ENCODE results near the gene LY86. TPM values are rescaled to one million over a fixed set of nuclear protein-coding genes. Genes with fewer than 3 reads are reported as not detected.
A peak's percentile ranks its signal among the peaks of the same experiment; 100 is the strongest.

The LY86 gene
- polyA plus RNA-seq, 4 donors = 2.8 to 3.4 (median 3.0) TPM; not detected in 1

DNA sequence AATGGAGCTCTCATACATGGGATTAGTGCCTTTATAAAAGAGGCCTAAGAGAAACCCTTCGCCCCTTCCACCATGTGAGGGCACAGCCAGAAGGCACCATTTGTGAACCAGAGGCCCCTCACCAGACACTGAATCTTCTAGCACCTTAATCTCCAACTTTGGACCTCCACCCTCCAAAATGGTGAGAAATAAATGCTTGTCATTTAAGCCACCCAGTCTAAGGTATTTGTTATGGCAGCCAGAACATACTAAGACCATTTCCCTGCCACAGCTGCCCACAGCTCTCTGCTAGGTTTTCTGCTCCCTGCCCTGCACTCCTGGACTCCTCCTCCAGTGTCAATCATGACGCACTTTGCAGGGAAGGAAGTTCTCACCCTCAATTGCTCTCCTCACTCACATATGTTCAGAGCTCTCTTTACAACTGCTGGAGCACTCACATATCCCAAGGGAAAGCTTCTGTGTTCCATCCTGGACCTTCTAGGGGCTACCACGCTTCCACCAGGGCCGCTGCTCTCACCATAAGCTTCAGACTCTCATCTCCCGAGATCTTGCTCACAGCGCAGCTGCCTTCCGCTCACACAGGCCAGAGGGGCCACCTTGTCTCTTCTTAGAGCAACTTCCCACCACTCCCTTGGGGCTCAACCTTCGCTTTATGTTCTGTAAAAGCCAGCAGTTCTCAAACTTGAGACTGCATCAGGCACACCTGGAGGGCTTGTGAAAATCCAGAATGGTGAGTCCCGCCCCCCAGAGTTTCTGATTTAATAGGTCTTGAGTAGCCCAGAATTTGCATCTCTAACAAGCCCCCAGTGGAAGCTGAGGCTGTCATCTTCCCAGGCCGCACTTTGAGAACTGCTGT, 1.6 kb upstream of the LY86 start:
- FAIRE-seq (no peak), DNase-seq (no peak)
- Histone ChIP-seq H3K4me3 (ENCODE audit: low read depth in 1 of 3, low read length in 3 of 3) (no peak overlapping the region), H3K9me3 (ENCODE audit: control insufficient read depth in 2 of 2, insufficient read depth in 1 of 2, low read depth in 1 of 2, low read length in 1 of 2) (no peaks in the 10 kb centered on the region), H3K36me3 (ENCODE audit: control insufficient read depth in 3 of 3, insufficient read depth in 2 of 3, low read depth in 1 of 3, low read length in 3 of 3) (no peaks in the 10 kb centered on the region), H3K4me1 (ENCODE audit: control insufficient read depth in 3 of 3, insufficient read depth in 2 of 3, low read depth in 1 of 3, low read length in 2 of 3) (no peaks in the 10 kb centered on the region), H3K27ac (ENCODE audit: low read depth in 1 of 3, low read length in 2 of 3) (no peak overlapping the region), H3K27me3 (ENCODE audit: control insufficient read depth in 3 of 3, insufficient read depth in 3 of 3, low read length in 3 of 3) (peaks cover 0 to 4% (median 0%) of the 10 kb centered on the region in 3 donors)
- 82 to 84% (median 83%) methylated on average over 10 of the region's 10 CpGs for WGBS, 3 donors

DNA sequence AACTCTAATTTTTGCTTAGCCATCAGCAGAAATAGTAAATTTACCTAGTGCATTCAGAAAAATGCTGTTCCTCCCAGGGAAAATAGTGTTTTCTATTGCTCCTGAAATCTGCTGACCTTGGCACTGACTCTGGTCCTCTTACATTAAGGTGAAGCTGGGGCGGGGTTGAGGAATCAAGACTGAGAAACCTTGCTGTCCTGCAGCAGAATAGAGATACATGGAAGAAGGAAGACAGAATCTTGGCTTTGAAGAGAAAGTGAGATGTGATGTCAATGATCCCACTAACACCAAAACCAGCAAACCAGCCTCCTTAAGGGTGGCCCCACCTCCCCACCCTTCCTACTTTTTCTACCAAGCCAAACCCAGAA, 840 bp upstream of the LY86 start:
- no peak overlapping the region for H3K27ac ChIP-seq (ENCODE audit: low read depth in 1 of 3, low read length in 2 of 3)
- 67 to 84% (median 79%) methylated on average over 1 of the region's 1 CpG for WGBS, 3 donors

DNA sequence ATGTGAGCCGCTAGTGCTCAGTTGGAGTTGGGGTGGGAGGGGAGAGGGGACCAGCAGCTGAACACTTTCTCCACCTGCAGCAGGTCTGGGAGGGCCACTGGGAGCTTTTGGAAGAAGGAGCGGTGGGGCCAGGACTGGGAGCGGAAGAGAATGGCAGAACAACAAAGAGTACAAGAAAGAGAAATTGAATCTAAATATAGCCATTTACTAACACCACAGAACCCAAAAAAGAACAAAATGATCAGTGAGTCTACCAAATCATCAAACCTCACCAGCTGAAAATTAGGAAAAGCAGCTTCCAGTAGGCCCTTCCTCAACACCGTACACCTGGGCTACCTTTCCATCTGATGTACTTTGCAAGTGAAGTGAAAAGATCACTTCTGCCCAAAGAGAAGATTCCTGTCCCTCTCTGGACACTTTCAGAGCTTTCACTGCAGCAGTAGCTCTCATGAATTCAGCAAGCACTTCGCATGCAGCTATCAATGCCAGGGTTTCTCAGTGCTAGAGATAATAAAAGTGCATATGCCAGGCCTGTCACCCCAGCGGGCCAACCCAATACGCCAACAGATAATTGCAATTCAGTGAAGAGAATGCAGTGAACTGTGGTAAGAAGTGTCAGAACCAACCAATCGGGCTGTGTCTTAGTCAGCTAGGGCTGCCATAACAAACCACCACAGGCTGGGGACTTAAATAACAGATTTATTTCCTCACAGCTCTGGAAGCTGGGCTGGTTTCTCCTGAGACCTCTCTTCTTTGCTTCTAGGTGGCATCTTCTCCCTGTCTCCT, 597 bp downstream of the LY86 start:
- Histone ChIP-seq H3K36me3 (ENCODE audit: control insufficient read depth in 3 of 3, insufficient read depth in 2 of 3, low read depth in 1 of 3, low read length in 3 of 3) (no peaks in the 10 kb centered on the region), H3K4me3 (ENCODE audit: low read depth in 1 of 3, low read length in 3 of 3) (no peak overlapping the region), H3K27me3 (ENCODE audit: control insufficient read depth in 3 of 3, insufficient read depth in 3 of 3, low read length in 3 of 3) (peaks cover 0 to 4% (median 0%) of the 10 kb centered on the region in 3 donors), H3K27ac (ENCODE audit: low read depth in 1 of 3, low read length in 2 of 3) (peak overlapping the region in 1 of 3 donors; percentile 64), H3K9me3 (ENCODE audit: control insufficient read depth in 2 of 2, insufficient read depth in 1 of 2, low read depth in 1 of 2, low read length in 1 of 2) (no peaks in the 10 kb centered on the region), H3K4me1 (ENCODE audit: control insufficient read depth in 3 of 3, insufficient read depth in 2 of 3, low read depth in 1 of 3, low read length in 2 of 3) (no peaks in the 10 kb centered on the region)
- no peak for DNase-seq
- WGBS, 3 donors = 72 to 79% (median 77%) methylated on average over 7 to 8 of the region's 8 CpGs
- FAIRE-seq = no peak

More for the DNA sequence above, 840 bp upstream of the LY86 start:
- Histone ChIP-seq H3K9me3 (ENCODE audit: control insufficient read depth in 2 of 2, insufficient read depth in 1 of 2, low read depth in 1 of 2, low read length in 1 of 2) (no peaks in the 10 kb centered on the region), H3K36me3 (ENCODE audit: control insufficient read depth in 3 of 3, insufficient read depth in 2 of 3, low read depth in 1 of 3, low read length in 3 of 3) (no peaks in the 10 kb centered on the region), H3K4me1 (ENCODE audit: control insufficient read depth in 3 of 3, insufficient read depth in 2 of 3, low read depth in 1 of 3, low read length in 2 of 3) (no peaks in the 10 kb centered on the region), H3K4me3 (ENCODE audit: low read depth in 1 of 3, low read length in 3 of 3) (no peak overlapping the region), H3K27me3 (ENCODE audit: control insufficient read depth in 3 of 3, insufficient read depth in 3 of 3, low read length in 3 of 3) (peaks cover 0 to 4% (median 0%) of the 10 kb centered on the region in 3 donors)
- no peak for DNase-seq
- no peak for FAIRE-seq

DNA sequence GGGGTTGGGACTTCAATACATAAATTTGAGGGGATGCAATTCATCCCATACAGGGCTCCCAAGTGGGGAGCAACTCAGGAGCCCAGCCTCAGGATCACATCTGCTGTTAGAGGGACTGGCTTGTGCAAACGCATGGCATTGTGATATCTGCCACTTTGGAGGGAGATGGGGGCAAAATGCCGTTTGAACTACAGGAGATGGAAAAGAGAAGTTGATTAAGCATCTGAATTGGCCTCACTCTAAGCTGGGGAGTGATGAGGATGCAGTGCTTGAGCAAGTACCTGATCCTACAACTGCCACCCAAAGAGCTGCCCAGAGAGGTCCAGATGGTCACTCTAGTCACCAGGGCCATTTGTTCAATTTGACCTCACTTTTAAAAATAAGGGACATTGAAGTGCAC, 2.0 kb downstream of the LY86 start:
- FAIRE-seq (no peak), DNase-seq (no peak)
- Histone ChIP-seq H3K4me1 (ENCODE audit: control insufficient read depth in 3 of 3, insufficient read depth in 2 of 3, low read depth in 1 of 3, low read length in 2 of 3) (no peaks in the 10 kb centered on the region), H3K36me3 (ENCODE audit: control insufficient read depth in 3 of 3, insufficient read depth in 2 of 3, low read depth in 1 of 3, low read length in 3 of 3) (no peaks in the 10 kb centered on the region), H3K4me3 (ENCODE audit: low read depth in 1 of 3, low read length in 3 of 3) (no peak overlapping the region), H3K27me3 (ENCODE audit: control insufficient read depth in 3 of 3, insufficient read depth in 3 of 3, low read length in 3 of 3) (peaks cover 0 to 4% (median 0%) of the 10 kb centered on the region in 3 donors), H3K27ac (ENCODE audit: low read depth in 1 of 3, low read length in 2 of 3) (no peak overlapping the region), H3K9me3 (ENCODE audit: control insufficient read depth in 2 of 2, insufficient read depth in 1 of 2, low read depth in 1 of 2, low read length in 1 of 2) (no peaks in the 10 kb centered on the region)
- 63 to 85% (median 71%) methylated on average over 2 of the region's 2 CpGs for WGBS, 3 donors

DNA sequence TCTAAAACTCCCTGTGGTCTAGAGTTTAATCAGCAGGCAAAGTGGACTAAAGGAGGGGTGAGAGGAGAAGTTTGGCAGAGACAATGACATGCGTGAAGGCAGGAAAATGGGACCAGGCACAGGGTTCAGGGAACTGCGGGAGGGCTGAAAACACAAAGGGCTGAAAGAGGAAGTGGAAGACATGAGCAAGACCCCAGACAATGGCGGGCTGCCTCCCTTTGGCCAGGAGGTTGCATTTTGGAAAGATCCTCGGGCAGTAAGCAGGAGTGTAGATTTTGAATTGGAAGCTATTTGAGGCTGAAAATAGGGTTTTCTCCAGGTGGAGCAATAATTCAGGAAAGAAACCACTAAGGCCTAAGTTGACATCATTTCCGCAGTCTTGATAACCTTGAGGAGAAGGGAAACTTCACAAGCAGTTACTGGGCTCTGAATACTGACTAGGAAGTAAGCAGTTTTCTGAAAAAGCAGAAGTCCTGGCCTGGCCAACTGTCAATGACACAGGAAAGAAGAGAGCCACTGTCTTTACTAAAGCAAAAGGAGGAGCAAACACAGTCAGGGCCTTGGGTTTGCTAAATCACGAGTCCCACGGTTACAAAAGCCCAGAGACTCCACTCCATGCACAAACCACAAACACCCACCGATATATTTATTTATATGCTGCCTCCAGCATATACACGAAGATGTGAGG, 3.4 kb downstream of the LY86 start:
- Histone ChIP-seq H3K4me1 (ENCODE audit: control insufficient read depth in 3 of 3, insufficient read depth in 2 of 3, low read depth in 1 of 3, low read length in 2 of 3) (no peaks in the 10 kb centered on the region), H3K4me3 (ENCODE audit: low read depth in 1 of 3, low read length in 3 of 3) (no peak overlapping the region), H3K36me3 (ENCODE audit: control insufficient read depth in 3 of 3, insufficient read depth in 2 of 3, low read depth in 1 of 3, low read length in 3 of 3) (no peaks in the 10 kb centered on the region), H3K9me3 (ENCODE audit: control insufficient read depth in 2 of 2, insufficient read depth in 1 of 2, low read depth in 1 of 2, low read length in 1 of 2) (no peaks in the 10 kb centered on the region), H3K27me3 (ENCODE audit: control insufficient read depth in 3 of 3, insufficient read depth in 3 of 3, low read length in 3 of 3) (peaks cover 0 to 4% (median 0%) of the 10 kb centered on the region in 3 donors), H3K27ac (ENCODE audit: low read depth in 1 of 3, low read length in 2 of 3) (peak overlapping the region in 2 of 3 donors; percentile 15 to 55)
- FAIRE-seq = no peak
- 62 to 82% (median 64%) methylated on average over 9 of the region's 9 CpGs for WGBS, 3 donors
- DNase-seq = no peak

DNA sequence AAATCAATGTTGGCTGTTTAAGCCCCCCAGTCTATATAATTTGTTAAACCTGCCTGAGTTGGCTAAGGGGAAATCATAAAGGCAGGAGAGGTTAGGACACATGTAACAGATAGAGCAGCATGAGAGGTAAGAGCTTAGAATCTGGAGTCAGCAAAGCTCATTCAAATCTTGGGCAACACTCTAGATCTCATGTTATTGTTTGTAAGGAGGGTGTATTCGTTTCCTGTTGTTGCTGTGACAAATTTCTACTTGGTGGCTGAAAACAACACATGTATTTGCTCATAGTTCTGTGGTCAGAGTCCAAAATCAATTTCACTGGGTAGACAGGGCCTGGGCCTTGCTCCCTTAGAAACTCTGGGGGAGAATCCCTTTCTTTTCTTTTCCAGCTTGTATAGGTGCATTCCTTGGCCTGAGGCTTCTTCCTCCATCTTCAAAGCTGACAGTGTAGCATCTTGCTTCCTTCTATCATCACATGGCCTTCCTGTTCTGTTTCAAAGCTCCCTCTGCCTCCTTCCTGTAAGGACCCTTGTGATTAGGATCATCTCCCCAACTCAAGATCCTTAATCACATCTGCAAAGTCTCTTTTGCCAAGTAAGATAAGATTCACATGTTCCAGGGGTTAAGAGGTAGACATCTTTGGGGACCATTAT, 4.4 kb downstream of the LY86 start:
- Histone ChIP-seq H3K27me3 (ENCODE audit: control insufficient read depth in 3 of 3, insufficient read depth in 3 of 3, low read length in 3 of 3) (peaks cover 0 to 2% (median 0%) of the 10 kb centered on the region in 3 donors), H3K27ac (ENCODE audit: low read depth in 1 of 3, low read length in 2 of 3) (peak overlapping the region in 1 of 3 donors; percentile 55), H3K4me3 (ENCODE audit: low read depth in 1 of 3, low read length in 3 of 3) (no peak overlapping the region), H3K36me3 (ENCODE audit: control insufficient read depth in 3 of 3, insufficient read depth in 2 of 3, low read depth in 1 of 3, low read length in 3 of 3) (no peaks in the 10 kb centered on the region), H3K9me3 (ENCODE audit: control insufficient read depth in 2 of 2, insufficient read depth in 1 of 2, low read depth in 1 of 2, low read length in 1 of 2) (no peaks in the 10 kb centered on the region), H3K4me1 (ENCODE audit: control insufficient read depth in 3 of 3, insufficient read depth in 2 of 3, low read depth in 1 of 3, low read length in 2 of 3) (no peaks in the 10 kb centered on the region)
- DNase-seq = no peak
- 33 to 50% (median 38%) methylated on average over 1 of the region's 1 CpG for WGBS, 3 donors
- FAIRE-seq = no peak

DNA sequence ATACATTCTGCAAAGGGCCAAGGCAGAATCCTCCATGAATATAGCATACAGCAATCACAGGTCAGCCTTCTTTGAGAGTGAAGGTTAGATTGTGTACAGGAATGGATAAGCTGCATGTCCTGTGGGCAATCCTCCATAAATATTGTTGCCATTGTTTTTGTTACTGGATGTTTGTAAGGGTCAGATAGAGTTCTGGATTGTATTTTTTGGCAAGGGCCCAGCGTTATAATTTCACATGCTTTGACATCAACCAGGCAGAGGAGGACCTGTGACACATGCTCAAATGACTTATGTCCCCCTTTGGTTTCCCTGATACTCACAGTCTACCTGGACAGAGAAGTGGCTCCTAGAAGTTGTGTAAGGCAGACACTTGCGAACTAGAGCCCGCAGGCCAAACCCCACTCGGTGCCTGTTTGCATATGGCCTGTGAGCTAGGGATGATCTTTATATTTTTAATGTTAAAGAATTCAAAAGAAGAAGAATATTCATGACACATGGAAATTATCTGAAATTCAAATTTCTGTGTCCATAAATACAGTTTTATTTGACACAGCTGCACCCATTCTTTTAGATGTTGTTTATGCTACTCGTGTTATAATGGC, 5.4 kb downstream of the LY86 start:
- Histone ChIP-seq H3K36me3 (ENCODE audit: control insufficient read depth in 3 of 3, insufficient read depth in 2 of 3, low read depth in 1 of 3, low read length in 3 of 3) (no peaks in the 10 kb centered on the region), H3K4me3 (ENCODE audit: low read depth in 1 of 3, low read length in 3 of 3) (no peak overlapping the region), H3K27me3 (ENCODE audit: control insufficient read depth in 3 of 3, insufficient read depth in 3 of 3, low read length in 3 of 3) (no peaks in the 10 kb centered on the region), H3K27ac (ENCODE audit: low read depth in 1 of 3, low read length in 2 of 3) (no peak overlapping the region), H3K4me1 (ENCODE audit: control insufficient read depth in 3 of 3, insufficient read depth in 2 of 3, low read depth in 1 of 3, low read length in 2 of 3) (no peaks in the 10 kb centered on the region), H3K9me3 (ENCODE audit: control insufficient read depth in 2 of 2, insufficient read depth in 1 of 2, low read depth in 1 of 2, low read length in 1 of 2) (no peaks in the 10 kb centered on the region)
- WGBS, 3 donors = 58 to 71% (median 67%) methylated on average over 5 of the region's 5 CpGs
- DNase-seq (no peak), FAIRE-seq (no peak)
